Stimulated activated CD4-positive, alpha-beta T cell treated with anti-CD3 and anti-CD28 coated beads, Interleukin-12 subunit alpha, Interleukin-12 subunit beta, amount 100 ng/mL, for 24 hours (primary cell): ENCODE measurements around the gene RNF213.
"Not testable (repeated sequence)": the region's sequence is repeated elsewhere in the genome, so short reads cannot be mapped to it uniquely, and the experiment has no call there.

Experiments used
- DNase-seq, 2 experiments: peaks; one replicate each; pipeline ENCODE4 v3.0.0-alpha.2; 2020; ENCODE audit warnings: low read depth in 2 of 2

Gene RNF213

GRCh38 chr17:80294653-80295052, 34.0 kb downstream of the RNF213 start:
- DNase-seq, result no peak

- DNase-seq, result no peak
Observed at GRCh38 chr17:80295146-80295545, 34.5 kb downstream of the RNF213 start.

GRCh38 chr17:80295559-80295958, 34.9 kb downstream of the RNF213 start:
- DNase-seq, result no peak

- no peak for DNase-seq
Observed at GRCh38 chr17:80296221-80296620, 35.6 kb downstream of the RNF213 start.

- no peak for DNase-seq
Observed at GRCh38 chr17:80297996-80298560, 37.4 kb downstream of the RNF213 start.

- not testable (repeated sequence) for DNase-seq
Observed at GRCh38 chr17:80299350-80300100, 38.9 kb downstream of the RNF213 start.

DNA sequence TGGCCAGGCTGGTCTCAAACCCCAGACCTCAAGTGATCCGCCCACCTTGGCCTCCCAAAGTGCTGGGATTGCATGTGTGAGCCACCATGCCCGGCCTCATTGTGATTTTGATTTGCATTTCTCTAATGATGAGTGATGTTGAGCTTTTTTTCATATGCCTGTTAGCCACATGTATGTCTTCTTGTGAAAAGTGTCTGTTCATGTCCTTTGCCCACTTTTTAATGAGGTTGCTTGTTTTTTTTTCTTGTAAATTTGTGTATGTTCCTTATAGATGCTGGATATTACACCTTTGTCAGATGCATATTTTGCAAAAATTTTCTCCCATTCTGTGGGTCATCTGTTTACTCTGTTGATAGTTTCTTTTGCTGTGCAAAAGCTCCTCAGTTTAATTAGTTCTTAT, 40.1 kb downstream of the RNF213 start:
- DNase-seq, result not testable (repeated sequence)

DNA sequence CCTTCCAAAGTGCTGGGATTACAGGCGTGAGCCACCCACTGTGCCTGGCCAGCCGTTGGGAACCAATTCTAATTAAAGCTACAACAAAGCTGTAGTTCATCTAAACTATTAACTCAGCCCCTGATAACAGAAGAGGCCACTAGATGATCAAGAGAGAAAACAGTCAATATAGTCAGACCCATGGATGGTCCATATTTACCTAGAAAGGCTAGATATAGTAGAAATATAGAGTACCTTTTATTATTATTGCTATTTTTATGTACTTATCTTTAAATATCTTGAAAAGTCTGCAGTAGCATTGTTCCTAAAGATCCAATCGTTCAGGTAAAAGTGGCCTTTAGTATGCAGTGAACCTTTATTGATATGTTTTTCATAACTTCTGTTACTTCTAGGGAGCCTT, 43.2 kb downstream of the RNF213 start:
- no peak for DNase-seq

GRCh38 chr17:80307994-80308691, 47.5 kb downstream of the RNF213 start:
- no peak for DNase-seq

GRCh38 chr17:80308692-80309517, 48.3 kb downstream of the RNF213 start:
- DNase-seq, result no peak

GRCh38 chr17:80311216-80311827, 50.7 kb downstream of the RNF213 start:
- no peak for DNase-seq

DNA sequence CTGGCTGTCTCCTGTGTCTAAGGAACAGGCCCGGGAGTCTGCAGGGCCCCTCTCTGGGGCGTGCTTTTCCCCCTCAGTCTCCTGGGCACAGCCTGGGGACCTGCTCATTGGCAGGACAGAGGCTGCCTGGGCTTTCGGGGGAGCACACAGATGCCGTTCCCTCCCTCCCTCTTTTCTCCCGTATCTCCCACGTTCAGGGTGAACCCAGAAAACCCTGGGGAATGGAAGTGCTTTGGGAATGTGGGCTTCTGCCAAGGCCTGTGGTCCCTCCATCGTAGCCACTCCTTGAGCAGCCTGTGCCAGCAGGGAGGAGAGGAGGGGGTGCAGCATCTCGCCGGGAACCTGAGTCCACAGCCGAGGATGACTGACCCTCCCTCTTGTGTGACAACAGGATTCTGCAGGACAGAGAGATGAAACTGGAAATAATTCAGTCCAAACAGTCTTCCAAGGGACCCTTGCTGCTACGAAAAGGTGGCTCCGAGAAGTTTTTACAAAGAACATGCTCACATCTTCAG, 52.0 kb downstream of the RNF213 start:
- DNase-seq, result no peak

DNA sequence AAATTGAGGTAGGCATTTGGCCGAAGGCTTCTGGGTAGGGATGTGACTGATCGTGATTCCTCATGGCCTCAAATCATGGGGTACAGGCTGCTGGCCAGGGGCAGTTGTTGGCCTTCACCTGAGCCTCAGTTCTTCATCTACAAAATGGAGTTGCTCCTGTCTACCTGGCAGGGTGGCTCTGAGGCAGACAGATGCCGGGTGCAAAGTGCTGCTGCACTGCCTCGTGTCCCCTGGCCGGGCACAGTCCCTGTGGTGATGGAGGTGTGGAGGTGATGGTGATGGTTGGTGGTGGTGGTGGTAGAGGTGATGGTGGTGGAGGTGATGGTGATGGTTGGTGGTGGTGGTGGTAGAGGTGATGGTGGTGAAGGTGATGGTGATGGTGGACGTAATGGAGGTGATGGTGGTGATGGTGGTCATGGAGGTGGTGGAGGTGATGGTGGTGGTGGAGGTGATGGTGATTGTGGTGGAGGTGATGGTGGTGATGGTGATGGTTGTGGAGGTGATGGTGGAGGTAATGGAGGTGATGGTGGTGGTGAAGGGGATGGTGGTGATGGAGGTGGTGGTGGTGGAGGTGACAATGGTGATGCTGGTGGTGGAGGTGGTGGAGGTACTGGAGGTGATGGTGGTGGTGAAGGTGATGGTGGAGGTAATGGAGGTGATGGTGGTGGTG, 52.6 kb downstream of the RNF213 start:
- DNase-seq, result no peak

- not testable (repeated sequence) for DNase-seq
Observed at GRCh38 chr17:80313946-80314345, 53.3 kb downstream of the RNF213 start.

- DNase-seq, result no peak
Observed at GRCh38 chr17:80315517-80316182, 55.0 kb downstream of the RNF213 start.

DNA sequence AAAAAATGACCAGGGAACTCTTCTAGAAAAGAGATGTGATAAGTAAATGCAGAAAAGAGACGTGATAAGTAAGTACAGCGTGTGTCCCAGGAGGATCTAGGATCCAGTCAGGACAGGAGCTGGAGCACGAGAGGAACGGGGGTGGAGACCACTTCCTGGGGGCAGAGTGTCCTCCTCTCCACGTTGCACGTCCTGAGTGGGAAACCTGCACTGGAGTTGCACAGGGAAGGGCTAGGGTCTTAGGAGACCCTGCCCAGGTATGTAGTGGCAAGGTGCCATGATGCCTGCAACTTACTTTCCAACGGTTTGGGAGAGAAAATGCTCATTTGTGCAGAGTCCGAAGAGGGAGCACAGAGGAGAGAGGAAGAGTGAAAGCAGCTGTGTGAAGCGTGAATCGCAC, 55.8 kb downstream of the RNF213 start:
- DNase-seq, result no peak

GRCh38 chr17:80316927-80317705, 56.5 kb downstream of the RNF213 start:
- no peak for DNase-seq

DNA sequence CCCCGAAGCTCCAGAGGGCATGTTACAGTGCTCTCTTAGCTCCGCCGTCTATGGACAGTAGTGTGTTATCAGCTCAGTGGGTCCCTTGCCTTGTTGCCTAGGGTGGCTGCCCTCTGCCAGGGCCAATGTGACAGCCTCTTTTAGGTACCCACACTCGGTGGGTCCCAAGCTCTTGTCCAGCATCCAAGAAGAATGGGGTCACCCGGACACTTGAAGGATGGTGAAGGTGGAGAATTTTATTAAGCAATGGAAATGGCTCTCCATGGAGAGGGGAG, 57.0 kb downstream of the RNF213 start:
- DNase-seq, result no peak

DNA sequence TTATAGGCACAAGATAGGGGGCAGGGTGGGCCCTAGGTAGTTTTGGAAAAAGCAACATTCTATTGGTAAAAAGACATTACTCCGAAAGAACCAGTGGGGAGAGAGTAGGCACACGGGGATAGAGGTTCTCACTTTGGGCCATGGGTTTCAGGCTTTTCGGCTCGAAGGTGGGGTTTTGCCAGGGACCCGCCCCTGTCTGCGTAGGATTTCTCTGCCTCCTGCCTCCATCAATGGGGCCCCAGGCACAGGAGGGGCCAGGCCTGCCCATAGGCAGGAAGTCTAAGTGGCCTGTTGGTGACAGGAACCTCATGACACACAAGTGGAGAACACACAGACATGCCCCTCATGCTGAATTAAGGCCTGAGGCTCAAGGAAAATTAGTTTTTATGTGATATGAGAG, 57.5 kb downstream of the RNF213 start:
- DNase-seq, result no peak
